Measurements from ENCODE around the gene ITSN2.

GRCh38 chr2:24159708-24160107 lies 200.6 kb downstream of the ITSN2 start:
- TF ChIP-seq CTCF (IDR thresholded peaks at IDR 0.05) (no peak), POLR2A (IDR thresholded peaks at IDR 0.05) (no peak)

All from right lobe of liver (tissue), 4 donors.